GM18909 (cell line): Measurements from ENCODE around the gene ATXN7L3.
A peak's percentile ranks its signal among the peaks of the same experiment; 100 is the strongest.
"Not testable (repeated sequence)": the region's sequence is repeated elsewhere in the genome, so short reads cannot be mapped to it uniquely, and the experiment has no call there.

Experiments
- ATAC-seq: cut with Tn5 transposase; IDR thresholded peaks from one replicate; pipeline ENCODE4 v1.9.1; 2021; ENCODE audit warnings: mild to moderate bottlenecking; ENCODE audit not compliant: unreplicated experiment, poor library complexity

ATXN7L3 gene

GRCh38 chr17:44199553-44200477, at the start of gene ATXN7L3:
Gene ATXN7L3, minus strand, starts transcription at chr17:44199884. Its CDS starts 1,814 bp downstream, at chr17:44198070.
- peak; percentile 70 for ATAC-seq

DNA sequence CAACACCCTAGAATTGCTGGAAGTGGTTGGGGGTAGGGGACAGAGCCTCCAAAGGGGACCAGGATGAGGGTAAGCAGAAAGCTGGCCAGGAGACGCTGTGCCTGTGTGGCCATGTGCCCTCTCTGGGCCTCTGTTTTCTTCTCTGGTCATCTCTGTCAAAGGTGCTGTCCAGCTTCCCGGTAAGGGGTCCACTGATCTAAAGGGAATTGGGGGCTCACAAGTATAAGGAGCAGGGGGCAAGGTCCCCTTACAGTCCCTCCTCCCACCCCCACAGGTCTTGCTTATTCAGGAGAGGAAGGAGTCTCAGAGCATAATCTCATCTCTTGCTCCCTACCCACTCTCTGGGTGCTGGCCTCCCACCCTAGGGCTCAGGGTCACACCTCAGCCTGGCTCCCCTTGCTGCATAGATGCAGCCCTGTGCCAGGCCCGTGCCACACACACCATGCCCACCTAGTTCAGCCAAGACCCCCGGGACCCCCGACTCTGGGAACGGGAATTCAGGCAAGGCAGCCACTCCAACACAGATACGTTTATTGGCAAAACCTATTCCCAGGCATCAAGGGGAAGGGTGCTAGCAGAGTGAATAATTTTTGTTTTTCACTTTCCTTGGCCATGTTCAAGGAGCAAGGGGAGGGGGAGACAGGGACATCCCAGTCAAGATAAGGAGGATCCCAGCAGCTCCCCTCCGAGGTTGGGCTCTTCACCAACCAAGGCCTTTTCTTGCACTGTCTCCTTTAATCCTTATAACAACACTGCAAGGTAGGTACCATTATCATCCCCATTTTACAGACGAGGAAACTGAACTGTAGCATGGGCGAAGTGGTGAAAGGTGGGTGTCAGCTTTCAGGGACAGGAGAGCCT, 48.4 kb upstream of the ATXN7L3 start:
- ATAC-seq: no peak

GRCh38 chr17:44247440-44247841, 47.8 kb upstream of the ATXN7L3 start:
- ATAC-seq: no peak

DNA sequence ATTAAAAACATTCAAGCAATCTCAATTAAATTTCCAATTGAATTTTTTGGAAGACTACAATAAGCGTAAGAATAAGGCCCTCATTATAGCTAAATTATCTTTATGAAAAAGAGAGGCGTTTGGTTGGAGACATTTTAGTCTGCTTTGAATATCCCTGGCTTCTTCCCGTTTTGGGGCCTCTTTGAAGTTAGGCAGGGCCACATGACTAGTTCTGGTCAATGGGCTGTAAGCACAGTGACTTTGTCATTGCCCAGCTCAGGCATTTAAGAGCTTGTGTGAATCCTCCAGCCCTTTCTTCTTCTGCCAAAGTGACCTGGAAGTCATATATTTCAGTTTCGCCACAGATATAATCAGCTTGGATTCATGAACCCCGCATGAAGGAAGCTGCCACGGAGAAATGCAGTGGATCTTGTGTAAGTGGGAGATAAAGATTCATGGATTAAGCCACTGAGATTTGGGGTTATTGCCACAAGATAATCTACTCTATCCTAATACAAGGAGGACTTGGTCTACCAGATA, 41.5 kb upstream of the ATXN7L3 start:
- no peak for ATAC-seq

DNA sequence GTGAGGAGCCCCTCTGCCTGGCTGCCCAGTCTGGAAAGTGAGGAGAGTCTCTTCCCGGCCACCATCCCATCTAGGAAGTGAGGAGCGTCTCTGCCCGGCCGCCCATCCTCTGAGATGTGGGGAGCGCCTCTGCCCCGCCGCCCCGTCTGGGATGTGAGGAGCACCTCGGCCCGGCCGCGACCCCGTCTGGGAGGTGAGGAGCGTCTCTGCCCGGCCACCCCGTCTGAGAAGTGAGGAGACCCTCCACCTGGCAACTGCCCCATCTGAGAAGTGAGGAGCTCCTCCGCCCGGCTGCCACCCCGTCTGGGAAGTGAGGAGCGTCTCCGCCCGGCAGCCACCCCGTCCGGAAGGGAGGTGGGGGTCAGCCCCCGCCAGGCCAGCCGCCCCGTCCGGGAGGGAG, 38.2 kb upstream of the ATXN7L3 start:
- not testable (repeated sequence) for ATAC-seq

DNA sequence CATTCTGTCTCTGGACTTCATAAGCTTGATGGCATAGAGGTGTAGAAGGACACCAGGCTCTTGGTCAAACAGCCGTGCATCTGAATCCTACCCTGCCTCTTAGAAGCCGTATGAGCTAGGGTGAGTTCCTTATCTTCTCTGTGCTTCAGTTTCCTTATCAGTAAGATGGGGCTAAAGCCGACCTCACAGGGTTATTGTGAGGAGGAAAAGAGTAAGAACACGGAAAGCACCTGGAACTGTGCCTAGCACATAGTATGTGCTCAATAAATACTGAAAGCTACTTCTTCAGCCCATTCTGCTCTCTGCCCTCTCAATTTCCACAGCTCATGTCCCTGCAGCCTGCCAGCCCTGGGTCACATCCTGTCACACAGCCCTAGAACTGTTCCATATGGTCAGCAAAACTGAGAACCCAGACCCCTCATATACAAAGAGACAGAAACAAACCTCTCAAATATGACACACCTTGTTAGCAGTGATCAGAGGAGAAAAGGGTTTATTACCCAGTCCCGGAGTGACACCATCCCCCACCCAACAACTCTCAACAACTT, 36.8 kb upstream of the ATXN7L3 start:
- no peak for ATAC-seq

DNA sequence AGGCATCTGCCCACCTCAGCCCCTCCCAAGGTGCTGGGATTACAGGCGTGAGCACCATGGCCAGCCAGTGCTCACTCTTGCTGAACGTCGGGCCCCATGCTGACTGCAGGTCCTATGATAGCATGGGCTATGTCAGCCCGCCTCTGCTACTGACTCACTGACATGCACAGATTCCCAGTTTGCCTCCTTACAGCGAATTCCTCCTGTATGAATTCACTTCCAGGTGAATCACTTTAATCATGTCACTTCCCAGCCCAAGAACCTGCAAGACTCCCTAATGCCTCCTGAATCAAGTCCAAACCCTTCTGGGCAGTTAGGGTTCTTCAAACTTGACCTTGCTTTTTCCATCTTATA, 35.9 kb upstream of the ATXN7L3 start:
- ATAC-seq: no peak

GRCh38 chr17:44233582-44233981, 33.9 kb upstream of the ATXN7L3 start:
- ATAC-seq: no peak

- no peak for ATAC-seq
Observed at GRCh38 chr17:44232061-44232460, 32.4 kb upstream of the ATXN7L3 start.

- no peak for ATAC-seq
Observed at GRCh38 chr17:44230140-44230539, 30.5 kb upstream of the ATXN7L3 start.

GRCh38 chr17:44229090-44229489, 29.4 kb upstream of the ATXN7L3 start:
- no peak for ATAC-seq

GRCh38 chr17:44223541-44224071, 23.9 kb upstream of the ATXN7L3 start:
- no peak for ATAC-seq

DNA sequence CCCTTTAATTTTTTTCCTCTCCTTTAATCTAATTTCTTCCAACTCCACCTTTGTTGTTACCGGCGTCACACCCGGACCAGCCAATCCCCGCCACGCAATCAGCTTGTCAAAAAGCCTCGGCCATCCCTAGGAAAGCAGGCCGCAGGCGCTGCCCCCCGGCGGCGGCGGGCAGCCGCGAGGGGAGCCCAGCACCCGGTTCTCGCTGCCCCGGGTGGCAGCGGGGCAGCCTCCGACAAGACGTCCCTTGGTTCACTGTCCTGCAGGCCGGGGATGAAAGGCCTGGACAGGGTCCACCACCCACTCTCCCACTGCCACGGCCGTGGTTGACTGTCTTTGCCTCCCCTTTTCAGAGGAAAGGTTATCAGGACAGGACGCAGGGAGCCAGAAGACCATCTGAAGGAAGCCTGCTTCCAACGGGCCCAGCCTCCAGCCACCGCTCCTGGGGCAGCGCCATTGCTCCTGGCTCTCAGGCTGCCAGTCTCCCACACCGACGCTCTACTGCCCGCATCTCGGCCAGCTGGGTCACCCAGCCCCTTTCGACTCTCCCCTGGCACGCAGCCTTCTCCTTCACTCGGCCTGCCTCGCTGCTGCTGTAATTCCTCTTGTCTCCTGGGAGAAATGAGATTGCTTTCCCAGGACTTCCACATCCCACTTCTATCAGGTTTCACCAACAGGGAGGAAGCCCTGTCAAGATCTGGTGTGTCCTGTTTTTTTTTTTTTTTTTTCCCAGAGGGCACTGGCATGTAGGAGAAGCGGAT, 22.6 kb upstream of the ATXN7L3 start:
- no peak for ATAC-seq

DNA sequence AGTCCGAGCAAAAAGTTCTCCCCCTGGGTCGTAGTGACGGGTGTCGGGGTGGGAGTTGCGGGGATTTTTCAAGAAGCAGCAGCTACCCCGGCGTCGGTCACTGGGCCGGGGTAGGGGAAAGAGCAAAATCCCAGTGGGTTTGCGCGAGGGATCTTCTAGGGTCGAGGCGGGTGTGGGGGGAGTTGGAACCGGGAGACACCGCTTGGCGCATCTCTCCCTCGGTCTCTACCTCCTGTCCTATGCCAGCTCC, 22.1 kb upstream of the ATXN7L3 start:
- no peak for ATAC-seq

DNA sequence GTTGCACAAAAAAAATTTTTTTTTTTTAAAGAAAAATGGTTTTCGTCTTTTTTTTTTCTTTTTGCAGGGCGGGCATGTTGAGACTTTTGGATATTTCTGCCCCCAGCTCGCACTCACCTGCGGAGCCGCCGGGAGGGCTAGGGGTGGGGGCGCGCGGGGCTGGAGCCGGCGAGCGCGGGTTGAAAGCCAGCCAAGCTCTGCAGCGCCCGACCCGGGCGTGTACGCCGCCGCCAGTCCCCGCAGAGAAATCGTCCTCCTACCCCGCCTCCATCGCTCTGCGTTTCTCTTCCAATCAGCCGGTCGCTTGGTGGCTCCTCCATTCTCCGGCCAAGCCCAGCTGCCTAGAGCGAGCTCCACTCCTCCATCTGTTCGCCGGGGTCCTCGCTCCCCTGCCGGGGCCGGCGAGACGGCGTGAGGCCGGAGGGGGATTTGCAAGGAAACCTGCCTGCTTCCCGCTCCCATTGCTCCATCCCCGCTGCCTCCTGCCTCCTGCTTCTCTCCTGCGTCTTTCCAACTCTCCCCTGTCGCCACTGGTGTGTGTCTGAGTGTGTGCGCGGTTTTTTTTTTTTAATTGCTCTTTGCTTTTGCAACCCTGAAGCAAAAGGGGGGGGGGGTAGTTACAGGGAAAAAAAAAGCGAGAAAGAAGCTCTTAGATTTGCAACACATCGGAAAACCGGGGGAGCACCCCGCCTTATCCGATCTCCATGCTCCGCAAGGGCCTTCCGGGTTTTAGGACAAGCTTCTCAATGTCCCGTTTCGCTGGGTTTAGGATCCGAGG, 21.6 kb upstream of the ATXN7L3 start:
- no peak for ATAC-seq

GRCh38 chr17:44220213-44221083, 20.8 kb upstream of the ATXN7L3 start:
- no peak for ATAC-seq

GRCh38 chr17:44219616-44220212, 20.0 kb upstream of the ATXN7L3 start, which contains the start of gene UBTF:
Gene UBTF, minus strand, starts transcription at chr17:44219675. Its CDS starts 1,446 bp downstream, at chr17:44218229.
- ATAC-seq: peak; percentile 13

- peak; percentile 44 for ATAC-seq
Observed at GRCh38 chr17:44219108-44219615, 19.5 kb upstream of the ATXN7L3 start.
